SK-N-MC (cell line): Measurements from ENCODE around the gene KLC4.
A peak's percentile ranks its signal among the peaks of the same experiment; 100 is the strongest.

Source experiments
- DNase-seq: peaks from one replicate; pipeline ENCODE4 v3.0.0-alpha.2; 2011; ENCODE audit warnings: low read depth, low spot score
- H3K27ac ChIP-seq: fragments of 200-600 bp; sonication (generic); 2 replicates; pipeline ENCODE4 v1.5.1; 2016; ENCODE audit warnings: mixed run types
- H3K36me3 ChIP-seq: fragments of 200-600 bp; sonication (generic); 2 replicates; pipeline ENCODE4 v1.6.1; 2017; ENCODE audit warnings: antibody characterized with exemption, low read length, mixed read lengths; ENCODE audit not compliant: insufficient read depth
- H3K4me3 ChIP-seq: fragments of 200-600 bp; sonication (generic); 2 replicates; pipeline ENCODE4 v1.5.1; 2016
- H3K9ac ChIP-seq: fragments of 200-600 bp; sonication (generic); 2 replicates; pipeline ENCODE4 v1.8.0; 2017; ENCODE audit warnings: mixed run types, mixed read lengths; ENCODE audit not compliant: insufficient read length
- H3K9me3 ChIP-seq: fragments of 200-600 bp; sonication (generic); 2 replicates; pipeline ENCODE4 v1.6.1; 2017; ENCODE audit warnings: low read depth, mild to moderate bottlenecking, antibody characterized with exemption, low read length, moderate library complexity, mixed read lengths
- EZH2 ChIP-seq: fragments of 200-600 bp; sonication (generic); IDR thresholded peaks from one replicate; pipeline ENCODE4 v1.6.1; 2017; ENCODE audit warnings: antibody characterized with exemption
- FOXP2 ChIP-seq: optimal IDR thresholded peaks from 2 replicates; pipeline ENCODE3; 2011; ENCODE audit warnings: mild to moderate bottlenecking, moderate library complexity; ENCODE audit not compliant: insufficient read depth; ENCODE audit errors: extremely low read length, control extremely low read depth
- POLR2AphosphoS5 ChIP-seq: IDR thresholded peaks from 2 replicates; pipeline ENCODE4 v1.6.1; 2012; ENCODE audit warnings: mild to moderate bottlenecking, low read depth, low read length, borderline replicate concordance

Gene KLC4

GRCh38 chr6:43120101-43120763 lies 60.8 kb downstream of the KLC4 start:
- Histone ChIP-seq H3K9ac (no peak overlapping the region), H3K27ac (no peak overlapping the region), H3K4me3 (no peak overlapping the region), H3K9me3 (no peaks in the 10 kb centered on the region), H3K36me3 (no peaks in the 10 kb centered on the region)
- TF ChIP-seq POLR2AphosphoS5 (no peak), FOXP2 (no peak), EZH2 (no peak)
- no peak for DNase-seq

- Histone ChIP-seq H3K27ac (peak overlapping the region; percentile 77), H3K4me3 (no peak overlapping the region), H3K9ac (no peak overlapping the region), H3K36me3 (no peaks in the 10 kb centered on the region), H3K9me3 (no peaks in the 10 kb centered on the region)
- TF ChIP-seq EZH2 = no peak
- no peak for TF ChIP-seq FOXP2
- TF ChIP-seq POLR2AphosphoS5 = no peak
- no peak for DNase-seq
Measured at GRCh38 chr6:43120944-43121913, 61.8 kb downstream of the KLC4 start.

- TF ChIP-seq EZH2 = no peak
- no peak for TF ChIP-seq POLR2AphosphoS5
- TF ChIP-seq FOXP2 = no peak
- no peak overlapping the region for H3K9ac ChIP-seq
- H3K4me3 ChIP-seq = no peak overlapping the region
- H3K27ac ChIP-seq = no peak overlapping the region
- DNase-seq = no peak
- H3K36me3 ChIP-seq = no peaks in the 10 kb centered on the region
- H3K9me3 ChIP-seq = no peaks in the 10 kb centered on the region
Measured at GRCh38 chr6:43122146-43122545, 62.7 kb downstream of the KLC4 start.

DNA sequence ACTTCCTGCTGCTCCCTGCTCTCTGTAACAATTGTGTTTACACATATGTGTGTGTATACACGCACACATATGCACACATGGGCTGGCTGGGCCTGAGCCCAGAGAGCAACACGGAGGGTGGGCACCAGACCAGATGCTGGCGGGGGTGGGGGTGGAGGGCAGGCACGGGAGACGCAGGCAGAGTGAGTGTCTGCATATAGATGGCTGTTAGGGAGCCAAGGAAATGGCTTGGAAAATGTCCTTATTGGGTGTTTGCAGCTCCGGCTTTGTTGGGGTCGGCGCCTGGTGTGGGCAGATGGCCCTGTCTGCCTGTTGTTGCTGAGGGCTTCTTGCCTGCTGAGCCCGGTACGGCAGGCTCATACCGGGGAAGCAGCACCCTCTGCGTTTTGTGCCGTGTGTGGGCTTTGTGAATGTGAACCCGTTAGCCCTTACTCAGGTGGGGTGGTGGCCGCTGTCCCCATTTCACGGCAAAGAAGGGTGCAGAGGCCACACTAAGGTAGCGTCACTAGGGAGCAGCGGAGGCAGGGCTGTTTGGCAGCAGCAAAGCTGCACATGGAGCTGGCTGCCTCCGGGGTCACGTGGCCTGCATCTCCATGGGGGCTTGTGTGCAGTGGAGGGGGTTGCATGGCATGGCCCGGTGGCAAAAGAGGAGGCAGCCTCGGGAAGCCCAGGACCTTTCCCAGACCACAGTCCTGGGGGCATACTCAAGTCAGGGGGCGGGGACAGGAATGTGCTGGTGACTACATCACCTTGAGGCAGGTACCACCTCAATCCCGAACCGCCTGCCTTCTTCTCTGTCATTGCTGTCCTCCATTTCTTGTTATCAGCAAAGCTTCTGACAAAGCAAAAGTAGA lies 64.3 kb downstream of the KLC4 start:
- Histone ChIP-seq H3K27ac (no peak overlapping the region), H3K9ac (no peak overlapping the region), H3K4me3 (no peak overlapping the region), H3K9me3 (no peaks in the 10 kb centered on the region), H3K36me3 (no peaks in the 10 kb centered on the region)
- no peak for DNase-seq
- TF ChIP-seq FOXP2 (no peak), EZH2 (no peak), POLR2AphosphoS5 (no peak)

- no peak overlapping the region for H3K27ac ChIP-seq
Measured at GRCh38 chr6:43124481-43124880, 65.0 kb downstream of the KLC4 start.

More at GRCh38 chr6:43124481-43124880, 65.0 kb downstream of the KLC4 start:
- Histone ChIP-seq H3K4me3 (no peak overlapping the region), H3K36me3 (no peaks in the 10 kb centered on the region), H3K9ac (no peak overlapping the region), H3K9me3 (no peaks in the 10 kb centered on the region)
- no peak for DNase-seq
- no peak for TF ChIP-seq FOXP2
